ENCODE measurements around the gene LDLR.
"Not testable (repeated sequence)": the region's sequence is repeated elsewhere in the genome, so short reads cannot be mapped to it uniquely, and the experiment has no call there.

Gene LDLR

DNA sequence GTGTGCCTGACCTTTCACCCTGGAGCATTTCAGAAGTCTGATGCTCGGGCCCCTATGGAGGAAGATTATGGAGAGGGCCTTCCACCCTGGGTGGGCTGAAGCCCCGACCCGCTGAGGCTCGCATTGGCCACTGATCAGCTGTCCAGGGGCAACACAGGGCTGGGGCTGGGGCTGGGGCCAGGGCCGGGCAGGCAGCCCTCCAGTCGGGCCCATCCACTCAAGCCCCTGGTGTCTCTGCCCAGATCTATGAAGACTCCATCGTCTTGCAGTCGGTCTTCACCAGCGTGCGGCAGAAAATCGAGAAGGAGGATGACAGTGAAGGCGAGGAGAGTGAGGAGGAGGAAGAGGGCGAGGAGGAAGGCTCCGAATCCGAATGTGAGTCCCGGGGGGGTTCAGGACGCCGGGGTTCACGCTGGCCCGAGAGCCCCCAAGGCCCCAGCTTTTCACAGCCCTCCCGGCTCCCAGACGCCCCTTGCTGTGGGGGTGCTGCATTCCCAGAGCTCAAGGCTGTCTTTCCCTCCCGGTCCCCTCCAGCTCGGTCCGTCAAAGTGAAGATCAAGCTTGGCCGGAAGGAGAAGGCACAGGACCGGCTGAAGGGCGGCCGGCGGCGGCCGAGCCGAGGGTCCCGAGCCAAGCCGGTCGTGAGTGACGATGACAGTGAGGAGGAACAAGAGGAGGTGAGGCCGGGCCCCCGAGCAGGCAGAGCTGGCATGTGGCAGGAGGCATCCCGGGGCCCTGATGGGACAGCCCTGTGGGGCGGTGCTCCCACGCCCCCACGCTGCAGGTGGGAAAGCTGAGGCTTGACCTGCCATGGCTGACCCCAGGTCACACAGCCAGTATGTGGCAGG, 29.5 kb upstream of the LDLR start:
- no peak overlapping the region for H3K4me3 ChIP-seq (ENCODE audit: low read length)
- no peak for TF ChIP-seq ZNF274 (IDR thresholded peaks at IDR 0.05; ENCODE audit: low read depth, low read length)

GRCh38 chr19:11061952-11062351, 27.3 kb upstream of the LDLR start:
- TF ChIP-seq ZNF274 (IDR thresholded peaks at IDR 0.05; ENCODE audit: low read depth, low read length): no peak
- no peak overlapping the region for H3K4me3 ChIP-seq (ENCODE audit: low read length)

DNA sequence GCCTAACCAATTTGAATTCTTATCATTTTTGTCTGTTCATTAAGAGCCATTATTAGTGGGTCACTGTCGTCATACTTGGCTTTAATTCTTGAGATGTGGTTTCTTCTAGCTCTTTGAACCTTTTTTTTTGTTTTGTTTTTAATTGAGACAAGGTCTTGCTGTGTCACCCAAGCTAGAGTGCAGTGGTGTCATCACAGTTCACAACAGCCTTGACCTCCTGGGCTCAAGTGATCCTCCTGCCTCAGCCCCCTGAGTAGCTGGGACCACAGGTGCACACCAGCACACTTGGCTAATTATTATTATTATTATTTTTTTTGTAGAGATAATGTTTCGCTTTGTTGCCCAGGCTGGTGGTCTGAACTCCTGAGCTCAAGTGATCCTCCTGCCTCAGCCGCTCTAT, 25.8 kb upstream of the LDLR start:
- no peak overlapping the region for H3K4me3 ChIP-seq (ENCODE audit: low read length)
- TF ChIP-seq ZNF274 (IDR thresholded peaks at IDR 0.05; ENCODE audit: low read depth, low read length): no peak

DNA sequence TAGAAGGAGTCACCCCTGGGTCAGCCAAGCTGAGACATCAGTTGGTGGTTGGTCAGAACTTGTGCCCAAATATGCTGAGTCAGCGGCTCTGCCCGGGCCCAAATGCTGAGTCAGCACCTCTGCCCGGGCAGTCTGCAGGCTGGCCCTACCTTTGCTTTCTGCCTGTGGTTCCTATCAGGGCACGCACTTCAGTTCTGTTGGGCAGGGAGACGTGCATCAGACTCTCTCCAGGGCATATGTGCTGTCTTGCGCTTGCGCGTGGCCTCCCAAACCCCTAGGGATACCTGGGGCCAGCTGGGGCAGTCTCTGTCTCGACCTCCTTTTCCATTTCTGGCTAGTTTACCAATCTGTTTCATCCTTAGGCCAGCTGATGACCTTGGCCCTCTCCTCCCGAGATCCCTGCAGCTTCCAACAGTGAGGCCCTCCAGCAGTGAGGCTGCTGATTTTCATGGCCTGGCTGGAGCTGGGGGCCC, 24.4 kb upstream of the LDLR start:
- TF ChIP-seq ZNF274 (IDR thresholded peaks at IDR 0.05; ENCODE audit: low read depth, low read length): no peak
- no peak overlapping the region for H3K4me3 ChIP-seq (ENCODE audit: low read length)

GRCh38 chr19:11066326-11066725, 22.9 kb upstream of the LDLR start:
- H3K4me3 ChIP-seq (ENCODE audit: low read length): no peak overlapping the region
- TF ChIP-seq ZNF274 (IDR thresholded peaks at IDR 0.05; ENCODE audit: low read depth, low read length): no peak

GRCh38 chr19:11067356-11068113, 21.7 kb upstream of the LDLR start:
- no peak overlapping the region for H3K4me3 ChIP-seq (ENCODE audit: low read length)
- TF ChIP-seq ZNF274 (IDR thresholded peaks at IDR 0.05; ENCODE audit: low read depth, low read length): no peak

DNA sequence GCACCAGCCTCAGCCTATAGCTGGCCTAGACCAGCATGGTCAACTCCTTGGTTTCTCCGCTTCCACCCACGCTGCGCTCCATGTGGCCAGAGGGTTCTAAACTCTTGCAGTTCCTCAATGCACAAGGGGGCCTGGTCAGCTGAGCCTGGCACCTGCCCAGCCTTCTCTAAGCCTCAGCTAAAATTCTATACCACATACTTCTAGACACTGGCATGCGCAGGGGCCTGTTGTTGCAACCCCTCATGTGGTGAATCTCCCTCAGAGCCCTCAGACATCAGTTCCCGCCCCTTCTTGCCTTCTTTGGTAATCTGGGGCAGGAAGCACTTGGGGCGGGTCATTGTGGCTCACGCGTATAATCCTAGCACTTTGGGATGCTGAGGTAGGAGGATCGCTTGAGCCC, 19.7 kb upstream of the LDLR start:
- TF ChIP-seq ZNF274 (IDR thresholded peaks at IDR 0.05; ENCODE audit: low read depth, low read length): no peak
- H3K4me3 ChIP-seq (ENCODE audit: low read length): no peak overlapping the region

DNA sequence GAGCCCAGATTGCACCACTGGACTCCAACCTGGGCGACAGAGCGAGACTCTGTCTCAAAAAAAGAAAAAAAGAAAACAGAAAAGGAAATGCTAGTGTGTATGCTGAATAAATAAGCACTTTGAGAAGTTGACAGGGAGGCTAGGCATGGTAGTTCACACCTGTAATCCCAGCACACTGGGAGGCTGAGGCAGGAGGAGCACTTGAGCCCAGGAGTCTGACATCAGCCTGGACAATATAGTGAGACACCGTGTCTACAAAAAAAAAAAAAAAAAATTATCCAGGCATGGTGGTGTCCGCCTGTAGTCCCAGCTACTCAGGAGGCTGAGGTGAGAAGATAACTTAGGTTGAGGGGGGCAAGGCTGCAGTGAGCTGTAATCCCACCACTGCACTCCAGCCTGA, 19.1 kb upstream of the LDLR start:
- no peak for TF ChIP-seq ZNF274 (IDR thresholded peaks at IDR 0.05; ENCODE audit: low read depth, low read length)
- no peak overlapping the region for H3K4me3 ChIP-seq (ENCODE audit: low read length)

DNA sequence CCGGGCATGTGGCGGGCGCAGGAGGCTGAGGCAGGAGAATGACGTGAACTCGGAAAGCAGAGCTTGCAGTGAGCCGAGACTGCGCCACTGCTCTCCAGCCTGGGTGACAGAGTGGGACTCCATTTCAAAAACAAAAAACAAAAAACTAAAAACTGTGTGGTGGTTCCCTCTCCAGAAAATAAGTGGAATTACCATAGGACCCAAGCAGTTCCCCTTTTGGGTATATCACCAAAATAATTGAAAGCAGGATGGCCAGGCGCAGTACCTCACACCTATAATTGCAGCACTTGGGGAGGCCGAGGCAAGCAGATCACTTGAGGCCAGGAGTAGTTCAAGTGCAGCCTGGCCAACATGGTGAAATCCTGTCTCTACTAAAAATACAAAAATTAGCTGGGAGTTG, 15.7 kb upstream of the LDLR start:
- no peak overlapping the region for H3K4me3 ChIP-seq (ENCODE audit: low read length)

DNA sequence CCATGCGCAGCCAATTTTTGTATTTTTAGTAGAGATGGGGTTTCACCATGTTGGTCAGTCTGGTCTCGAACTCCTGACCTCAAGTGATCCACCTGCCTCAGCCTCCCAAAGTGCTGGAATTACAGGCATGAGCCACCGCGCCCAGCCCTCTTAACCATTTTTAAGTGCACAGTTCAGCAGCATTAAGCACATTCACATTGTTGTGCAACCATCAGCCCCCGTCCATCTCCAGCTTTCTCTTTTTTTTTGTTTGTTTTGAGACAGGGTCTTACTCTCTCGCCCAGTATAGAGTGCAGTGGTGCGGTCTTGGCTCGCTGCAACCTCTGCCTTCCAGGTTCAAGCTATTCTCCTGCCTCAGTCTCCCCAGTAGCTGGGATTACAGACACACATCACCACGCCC, 12.5 kb upstream of the LDLR start:
- not testable (repeated sequence) for H3K4me3 ChIP-seq (ENCODE audit: low read length)

More for the DNA sequence above, 15.7 kb upstream of the LDLR start:
- TF ChIP-seq ZNF274 (IDR thresholded peaks at IDR 0.05; ENCODE audit: low read depth, low read length): no peak

DNA sequence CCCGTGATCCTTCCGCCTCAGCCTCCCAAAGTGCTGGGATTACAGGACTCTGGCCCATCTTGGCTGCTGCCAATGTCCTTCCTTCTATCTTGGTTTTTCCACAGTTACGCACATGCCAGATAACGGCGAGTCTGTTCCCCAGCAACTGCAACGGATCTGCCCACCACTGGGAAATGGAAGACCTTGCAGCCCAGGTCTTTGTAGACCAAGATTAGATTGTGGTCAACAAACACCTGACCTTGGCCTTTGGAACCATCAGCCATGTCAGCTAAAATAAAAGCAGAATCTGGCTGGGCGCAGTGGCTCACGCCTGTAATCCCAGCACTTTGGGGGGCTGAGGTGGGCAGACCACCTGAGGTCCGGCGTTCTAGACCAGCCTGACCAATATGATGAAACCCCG, 10.4 kb upstream of the LDLR start:
- no peak for TF ChIP-seq ZNF274 (IDR thresholded peaks at IDR 0.05; ENCODE audit: low read depth, low read length)
- no peak overlapping the region for H3K4me3 ChIP-seq (ENCODE audit: low read length)

GRCh38 chr19:11079999-11080398, 9.3 kb upstream of the LDLR start:
- TF ChIP-seq ZNF274 (IDR thresholded peaks at IDR 0.05; ENCODE audit: low read depth, low read length): no peak
- H3K4me3 ChIP-seq (ENCODE audit: low read length): no peak overlapping the region

- no peak overlapping the region for H3K4me3 ChIP-seq (ENCODE audit: low read length)
- no peak for TF ChIP-seq ZNF274 (IDR thresholded peaks at IDR 0.05; ENCODE audit: low read depth, low read length)
These were observed 1.3 kb upstream of the LDLR start for GRCh38 chr19:11087870-11088505.

DNA sequence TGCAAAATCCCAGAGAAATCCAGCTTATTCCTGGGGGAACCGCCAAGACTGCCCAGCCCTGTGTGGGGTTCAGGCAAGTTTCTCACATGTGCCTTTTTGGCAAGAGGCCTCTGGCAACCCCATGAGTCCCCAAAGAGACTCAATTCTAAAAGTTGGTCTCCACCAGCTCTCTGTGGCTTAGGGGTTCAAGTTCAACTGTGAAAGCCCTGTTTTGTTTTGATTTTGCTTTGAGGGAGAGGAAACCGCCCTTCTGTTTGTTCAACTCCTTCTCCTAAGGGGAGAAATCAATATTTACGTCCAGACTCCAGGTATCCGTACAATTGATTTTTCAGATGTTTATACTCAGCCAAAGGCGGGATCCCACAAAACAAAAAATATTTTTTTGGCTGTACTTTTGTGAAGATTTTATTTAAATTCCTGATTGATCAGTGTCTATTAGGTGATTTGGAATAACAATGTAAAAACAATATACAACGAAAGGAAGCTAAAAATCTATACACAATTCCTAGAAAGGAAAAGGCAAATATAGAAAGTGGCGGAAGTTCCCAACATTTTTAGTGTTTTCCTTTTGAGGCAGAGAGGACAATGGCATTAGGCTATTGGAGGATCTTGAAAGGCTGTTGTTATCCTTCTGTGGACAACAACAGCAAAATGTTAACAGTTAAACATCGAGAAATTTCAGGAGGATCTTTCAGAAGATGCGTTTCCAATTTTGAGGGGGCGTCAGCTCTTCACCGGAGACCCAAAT, 583 bp upstream of the LDLR start:
- TF ChIP-seq ZNF274 (IDR thresholded peaks at IDR 0.05; ENCODE audit: low read depth, low read length): no peak
- H3K4me3 ChIP-seq (ENCODE audit: low read length): peak overlapping the region; percentile 83; the same call in 1 of the 2 replicates

- peak overlapping the region; percentile 83 for H3K4me3 ChIP-seq (ENCODE audit: low read length)
These were observed 676 bp downstream of the LDLR start for GRCh38 chr19:11090014-11090263.
